Caco-2 (cell line): ENCODE measurements around the gene RHOB. TPM values are rescaled to one million over a fixed set of nuclear protein-coding genes. Genes with fewer than 3 reads are reported as not detected.

ENCODE experiments used
- BruUV-seq: library from RNA; stranded (reverse); fragments of 400-500 nt; replicated peaks from 2 replicates; lab custom pipeline; 2021; lab: Mats Ljungman, UMichigan
- CTCF ChIA-PET: fragments of 300-600 bp; sonication (Branson Sonifier 250); formaldehyde crosslinking; loops from one replicate; lab custom pipeline; 2022; ENCODE audit warnings: antibody characterized with exemption; lab: Charles Lee
- POLR2A ChIA-PET: fragments of 300-600 bp; sonication (Branson Sonifier 250); formaldehyde crosslinking; loops from one replicate; lab custom pipeline; 2022; ENCODE audit warnings: antibody characterized with exemption; lab: Charles Lee
- DNase-seq, 2 experiments: peaks; one replicate each; pipeline versions ENCODE4 v3.0.0 to v3.0.0-alpha.2; 2020 to 2022
- H3K27me3 ChIP-seq: replicated peaks from 2 replicates; pipeline ENCODE4 v1.6.0; 2011; ENCODE audit warnings: low read length; ENCODE audit not compliant: control insufficient read depth, insufficient read depth
- H3K36me3 ChIP-seq: 2 replicates; pipeline ENCODE4 v1.5.1; 2011; ENCODE audit warnings: low read length; ENCODE audit not compliant: control insufficient read depth, insufficient read depth
- H3K4me1 ChIP-seq: fragments of 250-450 bp; sonication (Bioruptor Pico); 2 replicates; pipeline ENCODE4 v1.5.1; 2020; ENCODE audit warnings: mild to moderate bottlenecking
- H3K4me3 ChIP-seq: 2 replicates; pipeline ENCODE4 v1.5.1; 2011; ENCODE audit warnings: low read depth, mild to moderate bottlenecking, control low read depth, low read length
- H3K9me3 ChIP-seq: fragments of 250-450 bp; sonication (Bioruptor Pico); 2 replicates; pipeline ENCODE4 v1.5.1; 2020; ENCODE audit warnings: mild to moderate bottlenecking, moderate library complexity
- H3K27ac Mint-ChIP-seq: one replicate; pipeline ENCODE4 v1.8.0; 2022; ENCODE audit warnings: mixed read lengths; ENCODE audit not compliant: unreplicated experiment
- H3K27me3 Mint-ChIP-seq: one replicate; pipeline ENCODE4 v1.8.0; 2022; ENCODE audit warnings: mixed read lengths; ENCODE audit not compliant: insufficient read depth, unreplicated experiment
- H3K36me3 Mint-ChIP-seq: one replicate; pipeline ENCODE4 v1.8.0; 2022; ENCODE audit warnings: mild to moderate bottlenecking, mixed read lengths; ENCODE audit not compliant: insufficient read depth, unreplicated experiment
- H3K4me1 Mint-ChIP-seq: one replicate; pipeline ENCODE4 v1.8.0; 2022; ENCODE audit warnings: low read depth, mixed read lengths; ENCODE audit not compliant: unreplicated experiment
- H3K4me3 Mint-ChIP-seq: one replicate; pipeline ENCODE4 v1.8.0; 2022; ENCODE audit warnings: mild to moderate bottlenecking, moderate library complexity, mixed read lengths; ENCODE audit not compliant: unreplicated experiment
- H3K9me3 Mint-ChIP-seq: one replicate; pipeline ENCODE4 v1.8.0; 2022; ENCODE audit warnings: mixed read lengths; ENCODE audit not compliant: unreplicated experiment
- intact Hi-C: fragments of 100-400 bp; cut with micrococcal nuclease; formaldehyde crosslinking; loops from one replicate; pipeline ENCODE4 v1.10.0; 2022; ENCODE audit not compliant: unreplicated experiment
- total RNA-seq: library from RNA; stranded (reverse); gene quantifications from 2 replicates; pipeline ENCODE4 v1.2.3, GENCODE V29; 2022
- TF ChIP-seq, protein P1 (sequence below), 2 experiments: fragments of 200-600 bp in 1 of 2; IDR thresholded peaks; 1 replicate in 1 of 2; 2 replicates in 1 of 2; pipeline versions ENCODE4 v1.5.1 to v1.8.0; 2011 to 2022; ENCODE audit warnings: antibody characterized with exemption in 1 of 2, control low read depth in 1 of 2, inconsistent platforms in 1 of 2, low read depth in 1 of 2, low read length in 1 of 2, mild to moderate bottlenecking in 1 of 2, moderate library complexity in 1 of 2; ENCODE audit not compliant: insufficient read depth in 1 of 2, severe bottlenecking in 1 of 2, unreplicated experiment in 1 of 2

The RHOB gene
- total RNA-seq, 1 experiment from 2014 or later, result 20.8 TPM

DNA sequence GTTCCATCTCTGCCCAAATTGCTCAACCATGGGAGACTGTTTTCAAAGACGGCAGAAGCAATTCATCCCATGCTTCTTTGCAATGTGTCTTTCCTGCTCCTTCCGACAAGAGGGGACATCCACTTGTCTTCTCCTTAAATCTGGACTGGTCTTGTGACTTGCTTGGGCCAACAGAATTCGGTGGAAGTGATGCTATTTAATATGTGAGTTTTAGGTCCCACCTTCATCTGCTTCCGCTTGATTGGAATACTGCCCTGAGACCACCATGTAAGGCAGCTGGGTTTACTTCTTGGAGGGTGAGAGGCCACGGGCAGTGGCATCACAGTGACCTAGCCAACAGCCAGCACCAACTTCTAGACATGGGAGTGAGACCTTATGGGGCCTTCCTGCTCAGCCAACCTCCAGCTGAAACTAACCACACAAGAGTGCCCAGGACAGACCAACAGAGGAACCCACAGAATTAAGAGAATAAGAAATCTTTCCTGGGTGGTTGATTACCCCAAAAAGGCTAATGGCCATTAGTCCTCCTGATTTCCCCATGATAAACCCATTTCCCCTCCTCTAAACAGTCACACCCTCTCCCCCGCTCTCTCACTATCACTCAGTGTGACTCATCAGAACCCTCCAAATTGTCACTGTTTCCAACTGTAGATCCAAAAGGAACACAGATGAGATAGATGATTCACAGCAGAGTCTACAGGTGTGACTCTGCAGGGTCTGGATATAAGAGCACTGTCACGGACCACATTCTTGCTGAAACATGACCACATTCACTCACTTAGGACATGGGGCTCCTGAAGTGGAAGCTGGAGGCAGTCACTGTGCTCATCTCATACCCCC, 16.2 kb upstream of the RHOB start:
- no peaks in the 10 kb centered on the region for H3K36me3 Mint-ChIP-seq
- no peak for DNase-seq
- H3K4me3 Mint-ChIP-seq, result no peak overlapping the region
- ChIA-PET POLR2A (interaction anchor here (1.5 kb wide), 1 partner anchor 16 kb away, joined by 3 read pairs; the partner anchor contains the start of gene RHOB), CTCF (no interaction called here)
- H3K4me1 Mint-ChIP-seq, result peaks cover 4% of the 10 kb centered on the region
- H3K27me3 Mint-ChIP-seq, result no peaks in the 10 kb centered on the region
- TF ChIP-seq, protein P1, sequence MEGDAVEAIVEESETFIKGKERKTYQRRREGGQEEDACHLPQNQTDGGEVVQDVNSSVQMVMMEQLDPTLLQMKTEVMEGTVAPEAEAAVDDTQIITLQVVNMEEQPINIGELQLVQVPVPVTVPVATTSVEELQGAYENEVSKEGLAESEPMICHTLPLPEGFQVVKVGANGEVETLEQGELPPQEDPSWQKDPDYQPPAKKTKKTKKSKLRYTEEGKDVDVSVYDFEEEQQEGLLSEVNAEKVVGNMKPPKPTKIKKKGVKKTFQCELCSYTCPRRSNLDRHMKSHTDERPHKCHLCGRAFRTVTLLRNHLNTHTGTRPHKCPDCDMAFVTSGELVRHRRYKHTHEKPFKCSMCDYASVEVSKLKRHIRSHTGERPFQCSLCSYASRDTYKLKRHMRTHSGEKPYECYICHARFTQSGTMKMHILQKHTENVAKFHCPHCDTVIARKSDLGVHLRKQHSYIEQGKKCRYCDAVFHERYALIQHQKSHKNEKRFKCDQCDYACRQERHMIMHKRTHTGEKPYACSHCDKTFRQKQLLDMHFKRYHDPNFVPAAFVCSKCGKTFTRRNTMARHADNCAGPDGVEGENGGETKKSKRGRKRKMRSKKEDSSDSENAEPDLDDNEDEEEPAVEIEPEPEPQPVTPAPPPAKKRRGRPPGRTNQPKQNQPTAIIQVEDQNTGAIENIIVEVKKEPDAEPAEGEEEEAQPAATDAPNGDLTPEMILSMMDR (IDR thresholded peaks at IDR 0.05; ENCODE audit: insufficient read depth in 1 of 2, low read depth in 1 of 2, low read length in 1 of 2, severe bottlenecking in 1 of 2, unreplicated experiment in 1 of 2), result no peak
- H3K9me3 Mint-ChIP-seq, result no peaks in the 10 kb centered on the region
- no TSS peak for BruUV-seq
- Histone ChIP-seq H3K4me3 (no peak overlapping the region), H3K4me1 (no peaks in the 10 kb centered on the region), H3K9me3 (no peaks in the 10 kb centered on the region), H3K27me3 (no peaks in the 10 kb centered on the region), H3K36me3 (no peaks in the 10 kb centered on the region)
- no peak overlapping the region for H3K27ac Mint-ChIP-seq
- intact Hi-C loops, result no loop called here

DNA sequence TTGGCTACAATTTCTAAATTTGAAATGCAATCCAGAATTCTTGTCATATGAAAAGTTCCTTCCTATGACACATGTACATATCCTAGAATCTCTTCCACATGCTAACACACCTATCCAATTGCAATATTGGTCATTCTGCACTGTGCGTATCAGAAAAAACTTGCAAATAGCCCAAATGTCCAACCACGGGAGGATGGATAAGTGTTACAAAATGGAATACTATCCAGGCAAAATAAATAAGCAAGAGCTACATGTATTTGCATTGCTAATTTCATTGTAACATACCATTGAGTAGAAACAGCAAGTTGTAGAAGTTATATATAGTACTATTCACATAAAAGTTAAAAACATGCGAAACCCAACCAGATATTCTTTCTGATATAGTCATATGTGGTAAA, 15.6 kb upstream of the RHOB start:
- Histone ChIP-seq H3K9me3 (no peaks in the 10 kb centered on the region), H3K27me3 (no peaks in the 10 kb centered on the region), H3K4me1 (no peaks in the 10 kb centered on the region), H3K36me3 (no peaks in the 10 kb centered on the region), H3K4me3 (no peak overlapping the region)
- intact Hi-C loops, result no loop called here
- H3K9me3 Mint-ChIP-seq, result no peaks in the 10 kb centered on the region
- CTCF ChIA-PET, result interaction anchor here (1.0 kb wide), 1 partner anchor 35 kb away, joined by 3 read pairs; no protein-coding TSS in a partner anchor
- POLR2A ChIA-PET, result interaction anchor here (0.8 kb wide), 1 partner anchor 16 kb away, joined by 4 read pairs; the partner anchor contains the start of gene RHOB
- H3K36me3 Mint-ChIP-seq, result no peaks in the 10 kb centered on the region
- no peaks in the 10 kb centered on the region for H3K27me3 Mint-ChIP-seq
- BruUV-seq, result no TSS peak
- TF ChIP-seq, protein P1 (IDR thresholded peaks at IDR 0.05; ENCODE audit: insufficient read depth in 1 of 2, low read depth in 1 of 2, low read length in 1 of 2, severe bottlenecking in 1 of 2, unreplicated experiment in 1 of 2), result no peak
- DNase-seq, result no peak
- H3K4me1 Mint-ChIP-seq, result peaks cover 4% of the 10 kb centered on the region
- no peak overlapping the region for H3K27ac Mint-ChIP-seq
- no peak overlapping the region for H3K4me3 Mint-ChIP-seq

DNA sequence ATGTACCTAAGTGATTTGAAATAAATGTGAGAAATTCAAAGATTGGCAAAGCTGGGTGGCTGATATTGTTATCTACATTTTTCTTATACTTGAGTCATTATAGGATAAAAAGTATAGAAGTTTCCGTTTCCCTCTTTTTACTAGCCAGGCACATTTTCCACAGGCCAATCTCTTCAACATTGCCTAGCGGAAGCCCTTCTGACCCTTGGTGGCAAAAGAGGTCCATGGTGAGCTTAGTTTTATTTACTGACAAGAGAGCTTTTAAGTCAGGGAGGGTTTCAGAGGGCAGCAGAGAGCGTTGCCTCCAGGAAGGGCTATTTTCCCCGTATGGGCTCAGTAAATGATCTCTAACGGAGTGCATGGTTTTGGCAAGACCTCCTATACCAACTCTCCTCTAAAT, 15.1 kb upstream of the RHOB start:
- DNase-seq, result no peak
- POLR2A ChIA-PET, result interaction anchor here (0.8 kb wide), 1 partner anchor 15 kb away, joined by 4 read pairs; the partner anchor contains the start of gene RHOB
- Mint-ChIP-seq H3K36me3 (no peaks in the 10 kb centered on the region), H3K27ac (no peak overlapping the region), H3K27me3 (no peaks in the 10 kb centered on the region), H3K4me3 (no peak overlapping the region), H3K4me1 (peaks cover 4% of the 10 kb centered on the region), H3K9me3 (no peaks in the 10 kb centered on the region)
- H3K4me1 ChIP-seq, result no peaks in the 10 kb centered on the region
- CTCF ChIA-PET, result interaction anchor here (1.0 kb wide), 1 partner anchor 36 kb away, joined by 3 read pairs; no protein-coding TSS in a partner anchor
- TF ChIP-seq, protein P1 (IDR thresholded peaks at IDR 0.05; ENCODE audit: insufficient read depth in 1 of 2, low read depth in 1 of 2, low read length in 1 of 2, severe bottlenecking in 1 of 2, unreplicated experiment in 1 of 2), result no peak
- intact Hi-C loops, result no loop called here
- H3K4me3 ChIP-seq, result no peak overlapping the region
- no TSS peak for BruUV-seq
- H3K9me3 ChIP-seq, result no peaks in the 10 kb centered on the region
- no peaks in the 10 kb centered on the region for H3K36me3 ChIP-seq
- H3K27me3 ChIP-seq, result no peaks in the 10 kb centered on the region
